Activated B cell treated with CpG ODN at 0.5 μM for 24 hours (primary cell): ENCODE data around the gene TRIM17. TPM values are rescaled to one million over a fixed set of nuclear protein-coding genes. Genes with fewer than 3 reads are reported as not detected.

Experiments
- ATAC-seq: fragments of 200-7000 bp; cut with Tn5 transposase; one replicate; pipeline ENCODE4 v1.10.0; 2021; ENCODE audit warnings: low read depth, mild to moderate bottlenecking, moderate library complexity
- CTCF ChIA-PET: fragments of 350-600 bp; sonication (Branson Sonifier 250); formaldehyde crosslinking; loops from one replicate; lab custom pipeline; 2021; ENCODE audit warnings: antibody characterized with exemption; lab: Charles Lee
- POLR2A ChIA-PET: fragments of 350-600 bp; sonication (Branson Sonifier 250); formaldehyde crosslinking; loops from one replicate; lab custom pipeline; 2021; ENCODE audit warnings: antibody characterized with exemption; lab: Charles Lee
- DNase-seq: peaks from one replicate; pipeline ENCODE4 v3.0.0; 2022
- H3K27ac Mint-ChIP-seq: one replicate; pipeline ENCODE4 v1.8.0; 2020; ENCODE audit warnings: mixed read lengths
- H3K27me3 Mint-ChIP-seq: one replicate; pipeline ENCODE4 v1.8.0; 2021; ENCODE audit warnings: mixed read lengths
- H3K36me3 Mint-ChIP-seq: one replicate; pipeline ENCODE4 v1.8.0; 2021; ENCODE audit warnings: low read depth, mixed read lengths
- H3K4me1 Mint-ChIP-seq: one replicate; pipeline ENCODE4 v1.8.0; 2021; ENCODE audit warnings: mixed read lengths
- H3K4me3 Mint-ChIP-seq: one replicate; pipeline ENCODE4 v1.8.0; 2020; ENCODE audit warnings: mild to moderate bottlenecking, mixed read lengths
- H3K9me3 Mint-ChIP-seq: one replicate; pipeline ENCODE4 v1.8.0; 2020; ENCODE audit warnings: mixed read lengths
- intact Hi-C: fragments of 100-400 bp; cut with micrococcal nuclease; formaldehyde crosslinking; loops from one replicate; pipeline ENCODE4 v1.15.1; 2024
- total RNA-seq: library from RNA; stranded (reverse); gene quantifications from 2 replicates; pipeline ENCODE4 v1.2.3, GENCODE V29; 2022
- TF ChIP-seq, protein P1 (sequence below): fragments of 200-600 bp; IDR thresholded peaks from one replicate; pipeline ENCODE4 v1.8.0; 2022; ENCODE audit warnings: antibody characterized with exemption, mild to moderate bottlenecking

The TRIM17 gene
- total RNA-seq, 1 donor from 2014 or later: not detected

DNA sequence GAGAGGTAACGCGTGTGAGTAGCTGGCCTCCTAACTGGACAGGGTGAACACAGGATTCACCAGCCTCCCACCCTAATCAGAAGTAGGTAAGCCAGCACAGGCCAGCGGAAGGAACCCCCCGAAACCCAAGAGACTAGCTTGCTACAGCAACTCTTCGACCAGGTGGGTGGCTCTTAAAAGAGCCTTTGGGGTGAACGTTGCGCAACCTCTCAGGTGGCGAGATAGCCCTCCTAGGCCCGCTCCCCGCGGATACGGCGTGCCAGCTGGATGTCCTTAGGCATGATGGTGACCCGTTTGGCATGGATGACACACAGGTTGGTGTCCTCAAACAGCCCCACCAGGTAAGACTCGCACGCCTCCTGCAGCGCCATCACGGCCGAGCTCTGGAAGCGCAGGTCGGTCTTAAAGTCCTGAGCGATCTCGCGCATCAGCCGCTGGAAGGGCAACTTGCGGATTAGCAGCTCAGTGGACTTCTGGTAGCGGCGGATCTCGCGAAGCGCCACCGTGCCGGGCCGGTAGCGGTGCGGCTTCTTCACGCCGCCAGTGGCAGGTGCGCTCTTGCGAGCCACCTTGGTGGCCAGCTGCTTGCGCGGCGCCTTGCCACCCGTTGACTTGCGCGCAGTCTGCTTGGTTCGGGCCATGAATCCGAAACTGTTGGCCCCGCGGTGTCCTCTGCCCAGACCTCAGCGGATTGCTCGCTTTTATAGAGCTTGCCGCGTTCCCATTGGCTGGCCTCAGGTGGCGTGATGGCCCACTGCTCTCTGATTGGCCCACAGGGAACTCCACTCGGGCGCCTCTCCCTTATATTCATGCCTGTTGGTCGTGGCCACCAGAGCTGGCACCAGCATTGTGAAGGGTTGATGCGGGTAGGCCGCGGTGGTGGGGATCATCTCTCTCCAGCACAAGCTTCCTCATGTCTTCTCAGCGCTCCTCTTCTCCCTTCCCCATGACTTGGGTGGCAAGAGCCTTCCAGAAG is 8.3 kb upstream of the TRIM17 start:
- ATAC-seq: no peak
- Mint-ChIP-seq H3K27ac (no peak overlapping the region), H3K36me3 (no peaks in the 10 kb centered on the region), H3K27me3 (peaks cover 38% of the 10 kb centered on the region), H3K9me3 (no peaks in the 10 kb centered on the region), H3K4me3 (no peak overlapping the region), H3K4me1 (no peaks in the 10 kb centered on the region)
- no peak for DNase-seq
- POLR2A ChIA-PET: interaction anchor here (1.0 kb wide), 1 partner anchor 15 kb away, joined by 4 read pairs; no protein-coding TSS in a partner anchor
- intact Hi-C loops: no loop called here
- TF ChIP-seq, protein P1, sequence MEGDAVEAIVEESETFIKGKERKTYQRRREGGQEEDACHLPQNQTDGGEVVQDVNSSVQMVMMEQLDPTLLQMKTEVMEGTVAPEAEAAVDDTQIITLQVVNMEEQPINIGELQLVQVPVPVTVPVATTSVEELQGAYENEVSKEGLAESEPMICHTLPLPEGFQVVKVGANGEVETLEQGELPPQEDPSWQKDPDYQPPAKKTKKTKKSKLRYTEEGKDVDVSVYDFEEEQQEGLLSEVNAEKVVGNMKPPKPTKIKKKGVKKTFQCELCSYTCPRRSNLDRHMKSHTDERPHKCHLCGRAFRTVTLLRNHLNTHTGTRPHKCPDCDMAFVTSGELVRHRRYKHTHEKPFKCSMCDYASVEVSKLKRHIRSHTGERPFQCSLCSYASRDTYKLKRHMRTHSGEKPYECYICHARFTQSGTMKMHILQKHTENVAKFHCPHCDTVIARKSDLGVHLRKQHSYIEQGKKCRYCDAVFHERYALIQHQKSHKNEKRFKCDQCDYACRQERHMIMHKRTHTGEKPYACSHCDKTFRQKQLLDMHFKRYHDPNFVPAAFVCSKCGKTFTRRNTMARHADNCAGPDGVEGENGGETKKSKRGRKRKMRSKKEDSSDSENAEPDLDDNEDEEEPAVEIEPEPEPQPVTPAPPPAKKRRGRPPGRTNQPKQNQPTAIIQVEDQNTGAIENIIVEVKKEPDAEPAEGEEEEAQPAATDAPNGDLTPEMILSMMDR: no peak
- CTCF ChIA-PET: no interaction called here

DNA sequence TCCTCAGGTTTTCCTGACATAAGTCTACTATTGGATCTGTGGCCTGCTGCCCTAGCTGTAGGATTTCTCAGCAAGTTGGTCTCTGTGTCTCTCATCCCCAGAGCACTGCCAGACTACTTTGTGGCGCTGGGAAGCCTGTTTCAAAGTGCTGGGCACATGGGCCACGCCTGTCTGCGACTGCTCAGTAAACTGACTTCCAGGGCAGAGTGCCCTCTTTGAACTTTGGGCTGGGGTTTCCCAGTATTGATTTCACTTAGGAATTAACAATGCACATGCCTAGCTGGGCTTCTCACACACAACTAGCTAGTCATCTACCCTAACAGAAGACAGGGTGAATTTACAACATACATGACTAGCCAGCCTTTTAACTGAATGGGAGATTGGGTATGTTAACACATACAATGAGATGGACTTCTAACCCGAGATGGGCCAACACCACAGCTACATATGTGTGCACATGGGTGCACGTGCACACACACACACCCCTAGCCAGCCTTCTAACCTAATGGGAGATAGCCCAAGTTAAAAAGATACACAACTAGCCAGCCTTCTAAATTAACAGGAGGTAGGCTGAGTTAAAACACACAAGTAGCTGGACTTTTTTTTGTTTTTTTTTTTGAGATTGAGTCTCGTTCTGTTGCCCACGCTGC is 6.9 kb upstream of the TRIM17 start:
- Mint-ChIP-seq H3K36me3 (no peaks in the 10 kb centered on the region), H3K4me1 (no peaks in the 10 kb centered on the region), H3K4me3 (no peak overlapping the region), H3K9me3 (no peaks in the 10 kb centered on the region), H3K27ac (no peak overlapping the region), H3K27me3 (peaks cover 33% of the 10 kb centered on the region)
- intact Hi-C loops: no loop called here
- no peak for DNase-seq
- ChIA-PET POLR2A (no interaction called here), CTCF (interaction anchor here (0.6 kb wide), 1 partner anchor 611 kb away, joined by 3 read pairs; no protein-coding TSS in a partner anchor)
- TF ChIP-seq, protein P1: no peak
- no peak for ATAC-seq

DNA sequence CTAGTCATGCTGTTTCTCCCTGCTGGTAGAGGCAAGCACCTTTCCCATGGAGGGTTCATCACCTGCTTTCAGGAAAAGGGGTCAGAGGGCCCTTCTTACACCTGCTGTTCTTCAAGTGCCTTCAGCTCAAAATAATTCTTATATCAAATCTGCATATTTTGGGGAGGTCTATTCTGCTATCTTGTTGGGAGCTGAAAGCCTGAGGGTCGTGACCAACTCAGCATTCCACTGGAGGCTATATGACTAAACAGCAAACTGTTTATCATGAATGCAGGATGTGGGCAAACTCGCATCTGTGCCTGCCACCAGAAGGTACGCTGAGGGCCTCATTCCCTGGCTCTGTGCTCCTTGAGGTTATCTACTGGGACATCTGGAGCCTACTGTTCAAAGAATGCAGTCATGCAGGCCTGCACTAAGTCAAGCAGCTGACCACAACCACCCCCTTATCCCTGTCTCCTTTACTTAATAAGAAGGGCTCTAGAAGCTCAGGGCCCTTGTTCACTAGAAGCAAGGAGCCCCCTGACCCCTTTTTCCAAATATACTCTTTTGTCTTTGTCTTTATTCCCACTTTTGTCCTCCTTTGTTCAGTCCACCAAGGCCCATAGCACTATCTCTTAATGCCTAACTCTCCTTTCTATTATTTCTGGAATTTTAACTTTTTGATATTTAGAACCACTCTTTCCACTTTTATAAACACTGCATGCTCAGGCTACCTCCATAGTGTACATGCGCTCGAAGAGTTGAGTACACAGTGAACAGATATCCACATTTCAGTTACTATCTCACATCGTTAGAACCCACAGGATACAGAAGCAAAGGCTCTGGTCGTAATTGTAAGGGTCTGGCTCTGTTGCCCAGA is 4.5 kb upstream of the TRIM17 start:
- H3K36me3 Mint-ChIP-seq: no peaks in the 10 kb centered on the region
- ATAC-seq: no peak
- no peak overlapping the region for H3K27ac Mint-ChIP-seq
- H3K9me3 Mint-ChIP-seq: no peaks in the 10 kb centered on the region
- peaks cover 42% of the 10 kb centered on the region for H3K27me3 Mint-ChIP-seq
- POLR2A ChIA-PET: no interaction called here
- no peak overlapping the region for H3K4me3 Mint-ChIP-seq
- no peak for DNase-seq
- peaks cover 10% of the 10 kb centered on the region for H3K4me1 Mint-ChIP-seq
- CTCF ChIA-PET: no interaction called here
- intact Hi-C loops: no loop called here
- TF ChIP-seq, protein P1: no peak

DNA sequence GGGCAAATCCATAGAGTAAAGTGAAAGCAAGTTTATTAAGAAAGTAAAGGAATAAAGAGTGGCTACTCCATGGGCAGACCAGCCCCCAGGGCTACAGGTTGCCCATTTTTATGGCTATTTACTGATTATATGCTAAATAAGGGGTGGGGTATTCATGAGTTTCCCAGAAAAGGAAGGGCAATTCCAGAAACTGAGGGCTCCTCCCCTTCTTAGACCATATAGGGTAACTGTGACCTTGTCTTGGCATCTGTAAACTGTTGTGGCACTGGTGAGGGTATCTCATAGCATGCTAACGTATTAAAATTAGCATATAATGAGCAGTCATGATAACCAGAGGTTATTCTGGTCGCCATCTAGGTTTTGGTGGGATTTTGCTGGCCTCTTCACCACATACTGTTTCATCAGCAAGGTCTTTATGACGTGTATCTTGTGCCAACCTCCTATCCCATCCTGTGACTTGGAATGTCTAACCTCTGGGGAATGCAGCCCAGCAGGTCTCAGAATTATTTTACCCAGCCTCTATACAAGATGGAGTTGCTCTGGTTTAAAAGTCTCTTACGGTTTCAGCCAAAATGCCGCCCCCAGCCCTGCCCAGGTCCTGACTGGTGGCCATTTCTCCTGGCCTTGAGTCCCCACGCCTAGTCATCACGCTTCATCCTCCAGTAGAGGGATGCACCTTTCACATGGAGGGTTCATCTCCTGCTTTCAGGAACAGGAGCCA is 982 bp upstream of the TRIM17 start:
- Mint-ChIP-seq H3K27me3 (peaks cover 48% of the 10 kb centered on the region), H3K4me3 (no peak overlapping the region), H3K36me3 (no peaks in the 10 kb centered on the region), H3K27ac (no peak overlapping the region), H3K9me3 (no peaks in the 10 kb centered on the region), H3K4me1 (peaks cover 20% of the 10 kb centered on the region)
- intact Hi-C loops: no loop called here
- DNase-seq (no peak), ATAC-seq (no peak)
- TF ChIP-seq, protein P1: no peak
- ChIA-PET POLR2A (no interaction called here), CTCF (no interaction called here)
